Head of caudate nucleus (tissue), 42 donors: ENCODE data around the gene ADAM12.
A peak's percentile ranks its signal among the peaks of the same experiment; 100 is the strongest.

ENCODE experiments used
- DNase-seq, 42 donors: peaks; one replicate each; pipeline versions ENCODE4 v3.0.0 to v3.0.0-alpha.2; 2020 to 2021; ENCODE audit warnings: mixed read lengths in 7 of 42
- intact Hi-C: fragments of 100-400 bp; cut with DNase I; formaldehyde crosslinking; loops from one replicate; pipeline ENCODE4 v1.15.0; 2022

Gene ADAM12

DNA sequence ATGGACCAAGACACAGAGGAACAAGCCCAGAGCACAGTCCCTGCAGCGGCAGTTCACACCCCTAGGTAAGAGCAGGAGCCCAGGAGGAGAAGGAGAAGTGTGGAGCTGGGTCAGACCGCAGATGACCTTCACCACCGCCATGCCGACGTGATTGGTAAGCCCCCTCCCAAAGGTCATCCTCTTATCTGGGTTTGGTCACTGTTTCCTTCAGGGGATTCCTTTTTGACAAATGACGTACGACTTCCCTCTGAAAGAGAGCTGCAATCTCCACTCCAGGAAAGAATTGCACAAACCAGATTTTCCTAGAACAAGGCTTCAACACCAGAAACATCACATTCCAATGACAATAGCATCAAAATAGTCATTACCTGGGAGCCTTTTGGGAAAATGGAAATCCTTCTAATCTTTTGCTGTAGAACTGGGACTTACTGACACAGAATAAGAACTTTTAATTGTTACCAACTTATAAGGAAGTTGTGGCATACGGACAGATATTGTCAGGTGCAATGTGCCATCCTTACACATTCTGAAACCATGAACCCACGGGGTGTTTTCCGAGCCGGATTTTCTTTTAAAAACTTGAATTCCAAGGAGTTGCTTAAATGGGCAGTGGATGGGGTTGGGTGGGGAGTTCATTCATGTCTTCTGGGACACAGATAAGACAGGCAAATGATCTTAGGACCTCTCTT lies 20.8 kb upstream of the ADAM12 start:
- intact Hi-C loops: no loop called here
- DNase-seq: no peak

DNA sequence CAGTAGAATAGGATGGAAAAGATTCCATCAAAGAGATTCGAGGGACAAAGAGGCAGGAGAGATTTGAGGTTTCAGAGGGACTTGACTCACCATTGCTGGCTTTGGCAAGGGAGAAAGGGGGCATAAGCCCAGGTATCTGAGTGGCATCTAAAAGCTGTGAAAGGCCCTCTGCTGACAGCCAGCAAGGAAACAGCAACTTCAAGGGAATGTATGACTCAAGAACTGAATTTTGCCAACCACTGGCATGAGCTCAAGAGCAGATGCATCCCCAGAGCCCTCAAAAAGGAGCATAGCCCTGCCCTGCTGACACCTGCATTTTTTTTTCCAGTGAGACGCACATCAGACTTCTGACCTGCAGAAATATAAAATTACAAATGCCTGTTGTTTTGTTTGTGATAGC lies 19.6 kb upstream of the ADAM12 start:
- intact Hi-C loops: no loop called here
- no peak for DNase-seq

DNA sequence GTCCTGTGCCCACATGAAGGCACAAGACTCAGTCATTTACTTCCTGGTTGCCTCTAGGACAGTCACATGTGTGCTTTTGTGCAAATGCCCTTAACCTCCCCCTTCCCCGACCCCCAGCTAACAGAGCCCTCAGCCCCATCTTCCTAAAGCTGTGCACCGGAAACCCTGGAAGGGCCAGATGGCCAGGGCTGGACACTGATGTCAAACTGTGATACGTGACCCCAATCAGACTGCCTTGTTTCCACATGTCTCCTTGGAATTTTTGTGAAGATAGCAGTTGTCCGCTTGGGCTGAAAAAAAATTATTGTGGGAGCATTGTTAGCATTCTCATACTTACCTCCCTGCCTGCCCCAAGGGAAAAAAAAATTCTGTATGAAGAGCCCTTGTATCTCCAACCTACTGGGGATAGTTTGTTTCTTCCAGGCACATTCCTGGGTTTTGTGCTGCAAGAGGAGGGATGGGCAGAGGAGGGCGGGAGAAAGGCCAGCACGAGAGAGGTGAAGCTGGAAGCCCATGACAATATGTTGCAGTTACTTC lies 17.0 kb upstream of the ADAM12 start:
- DNase-seq: no peak
- intact Hi-C loops: no loop called here

DNA sequence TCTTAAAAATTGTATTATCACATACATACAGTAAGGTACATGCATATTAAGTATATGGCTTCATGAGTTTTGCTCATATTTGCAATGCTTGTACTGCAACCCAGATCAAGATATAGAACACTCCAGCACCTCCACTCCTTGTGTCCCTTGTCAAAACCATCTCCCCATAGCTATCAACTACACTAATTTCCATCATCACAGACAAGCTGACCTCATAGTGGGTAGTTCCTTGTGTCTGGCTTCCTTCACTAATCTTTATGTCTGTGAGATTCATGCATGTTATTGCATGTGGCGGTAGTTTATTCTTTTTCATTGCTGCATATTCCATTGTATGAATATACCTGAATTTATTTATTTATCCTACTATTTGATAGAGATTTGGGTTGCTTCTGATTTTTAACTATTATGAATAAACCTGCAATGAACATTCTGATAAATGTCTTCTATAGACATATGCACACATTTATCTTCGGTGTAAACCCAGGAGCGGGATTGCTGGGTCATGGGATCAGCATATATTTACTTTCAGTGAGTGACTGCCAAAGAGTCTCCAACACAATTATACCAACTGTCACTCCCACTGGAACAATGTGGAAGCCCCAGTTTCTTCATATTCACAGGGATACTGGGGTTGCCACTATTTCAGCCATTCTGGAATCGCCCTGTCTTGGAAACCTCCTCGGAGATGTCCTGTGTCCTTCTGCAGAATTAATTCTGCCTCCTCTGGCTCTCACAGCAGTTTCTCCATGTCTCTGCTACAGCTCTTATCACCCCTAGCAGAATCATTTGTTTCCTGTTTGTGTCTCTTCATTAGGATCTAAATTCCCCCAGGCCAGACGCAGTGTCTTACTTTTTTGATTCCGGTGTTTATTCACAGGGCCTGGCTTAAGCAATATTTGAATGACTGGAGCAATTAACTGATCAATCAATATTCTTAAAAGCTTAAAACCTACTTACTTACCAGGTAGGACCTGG lies 14.7 kb upstream of the ADAM12 start:
- DNase-seq: peak in 1 of 42 donors; percentile 29
- intact Hi-C loops: no loop called here

DNA sequence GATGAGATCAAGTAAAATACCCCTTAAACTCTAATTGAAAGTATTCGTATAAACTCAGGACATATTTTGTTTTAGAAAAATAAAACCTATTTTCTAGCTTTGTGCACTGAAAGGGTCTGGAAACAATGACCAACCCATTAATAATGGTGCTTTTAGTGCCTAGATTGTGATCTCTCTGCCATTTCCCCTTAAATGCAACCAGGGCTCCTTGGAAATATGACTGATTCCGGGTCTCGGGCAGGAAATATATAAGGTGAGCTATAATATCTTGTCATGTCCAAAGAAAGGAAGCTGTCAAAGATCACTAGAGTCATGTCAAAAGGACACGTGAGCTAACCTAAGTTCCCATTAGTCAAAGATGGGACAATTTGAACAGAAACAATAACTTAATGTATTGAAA lies 12.4 kb upstream of the ADAM12 start:
- intact Hi-C loops: no loop called here

DNA sequence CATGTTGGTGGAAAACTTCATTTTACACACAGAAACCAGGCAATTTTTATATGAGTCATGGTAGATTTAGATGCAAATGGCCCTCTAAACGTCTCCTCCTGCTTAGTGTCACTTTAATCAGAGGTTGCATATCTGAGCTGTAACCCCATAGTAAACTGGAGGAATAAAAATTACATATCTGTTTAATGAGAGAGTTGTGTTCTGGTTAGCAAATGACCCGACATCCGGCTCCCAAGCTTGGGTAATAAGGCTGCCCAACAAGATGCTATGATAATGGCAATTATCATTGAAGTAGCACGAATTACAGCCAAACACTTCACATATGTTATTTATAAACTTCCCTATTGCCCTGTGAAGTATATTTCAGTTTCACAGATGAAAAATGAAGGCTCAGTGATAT lies 10.6 kb upstream of the ADAM12 start:
- intact Hi-C loops: no loop called here
- no peak for DNase-seq

More for the DNA sequence above, 12.4 kb upstream of the ADAM12 start:
- DNase-seq: no peak

DNA sequence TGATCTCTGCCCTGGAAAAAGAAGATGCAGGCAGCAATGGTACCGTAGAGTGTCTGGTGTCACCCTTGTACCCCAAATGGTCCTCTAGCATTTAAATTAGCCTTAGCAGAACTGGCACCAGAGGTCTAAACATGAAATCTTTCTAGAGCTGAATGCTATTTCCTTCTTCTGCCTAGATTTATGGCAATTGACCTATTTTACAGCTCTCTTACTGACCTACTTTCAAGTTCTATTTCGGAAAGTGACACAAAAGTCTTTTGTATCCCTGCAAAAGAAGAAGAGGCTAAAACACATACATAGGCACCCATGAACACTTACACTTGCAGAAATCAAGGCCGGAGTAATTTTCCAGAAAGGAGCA lies 10.1 kb upstream of the ADAM12 start:
- DNase-seq: no peak

DNA sequence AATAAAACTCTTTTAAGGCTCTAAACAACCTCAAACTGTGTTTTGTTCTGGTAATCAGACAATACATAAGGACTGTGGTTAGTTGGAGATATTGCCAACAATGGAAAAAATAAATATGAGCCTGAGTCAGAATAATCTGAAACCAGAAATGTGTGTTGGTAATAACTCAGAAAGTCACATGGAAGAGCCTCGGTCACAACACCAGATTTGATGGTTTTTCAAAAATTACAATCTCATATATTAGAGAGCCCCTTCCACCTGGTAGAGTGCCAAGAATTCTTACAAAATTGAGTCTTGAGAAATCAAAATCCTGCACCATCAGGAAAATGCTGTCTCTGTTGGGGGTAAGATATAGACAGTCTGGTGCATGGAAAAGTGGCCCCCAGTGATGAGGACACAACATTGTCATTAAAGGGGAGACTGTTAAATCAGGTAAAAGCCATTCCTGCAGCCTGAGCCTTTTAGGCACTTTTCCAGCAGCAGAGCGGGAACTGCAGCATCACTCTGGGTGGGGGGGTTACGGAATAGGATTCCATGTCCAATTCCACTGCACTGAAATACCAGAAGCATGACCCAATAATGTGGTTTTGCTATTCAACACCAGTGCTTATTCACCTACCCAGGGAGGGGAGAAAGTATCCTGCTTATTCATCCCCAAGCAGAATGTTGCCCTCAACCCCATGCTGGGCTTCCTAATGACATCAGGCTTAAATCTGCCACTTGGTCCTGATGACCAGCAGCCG lies 9.5 kb upstream of the ADAM12 start:
- intact Hi-C loops: no loop called here
- peak in 1 of 42 donors; percentile 56 for DNase-seq

More for the DNA sequence above, 10.1 kb upstream of the ADAM12 start:
- intact Hi-C loops: no loop called here

DNA sequence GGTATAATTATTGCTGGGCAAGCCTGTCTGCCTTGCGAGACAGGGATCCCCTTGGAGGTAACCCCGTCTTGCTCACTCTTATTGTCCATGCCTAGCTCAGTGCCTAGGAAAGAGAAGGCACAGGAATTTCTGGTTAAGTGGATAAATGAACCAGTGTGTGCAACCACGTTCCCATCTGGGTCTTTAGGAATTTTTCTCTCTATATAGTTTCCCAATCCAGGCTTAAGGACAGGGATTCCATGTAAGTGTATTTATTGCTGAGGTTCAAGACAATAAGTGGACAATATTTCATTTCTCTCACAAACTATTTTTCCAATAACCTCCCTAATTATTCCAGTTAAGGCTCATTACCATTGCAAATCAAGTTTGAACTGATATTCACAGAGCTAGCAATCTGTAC lies 8.9 kb upstream of the ADAM12 start:
- intact Hi-C loops: no loop called here
- DNase-seq: no peak

DNA sequence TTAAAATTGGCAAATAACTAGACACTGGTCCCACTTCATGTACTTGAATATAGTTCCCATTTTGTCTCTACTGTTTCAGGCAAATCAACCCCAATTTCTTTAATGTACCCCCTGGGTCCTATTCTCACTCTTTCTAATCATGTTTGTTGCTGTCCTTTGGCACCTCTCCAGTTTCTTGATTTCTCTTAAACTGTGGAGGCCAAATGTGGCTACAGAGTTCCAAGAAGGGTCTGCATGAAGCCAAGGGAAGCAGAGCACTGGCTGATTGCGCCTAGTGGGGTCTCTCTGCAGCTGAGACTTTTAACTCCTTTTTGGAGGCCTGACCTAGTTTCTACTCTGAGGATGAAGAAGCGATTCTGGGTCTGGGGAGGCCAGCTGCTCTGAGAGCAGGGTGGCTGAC lies 6.7 kb upstream of the ADAM12 start:
- no peak for DNase-seq
- intact Hi-C loops: no loop called here

DNA sequence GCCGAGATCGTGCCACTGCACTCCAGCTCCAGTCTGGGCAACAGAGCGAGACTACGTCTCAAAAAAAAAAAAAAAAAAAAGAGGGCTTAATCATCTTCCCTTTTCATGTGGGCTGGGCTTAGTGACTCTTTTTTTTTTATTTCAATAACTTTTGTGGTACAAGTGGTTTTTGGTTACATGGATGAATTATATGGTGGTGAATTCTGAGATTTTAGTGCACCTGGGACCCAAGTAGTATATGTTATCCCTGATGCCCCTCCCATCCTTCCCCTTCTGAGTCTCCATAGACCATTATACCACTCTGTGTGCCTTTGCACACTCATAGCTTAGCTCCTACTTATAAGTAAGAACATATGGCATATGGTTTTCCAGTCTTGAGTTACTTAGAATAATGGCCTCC lies 4.8 kb upstream of the ADAM12 start:
- DNase-seq: peak in 1 of 42 donors; percentile 31
- intact Hi-C loops: no loop called here

DNA sequence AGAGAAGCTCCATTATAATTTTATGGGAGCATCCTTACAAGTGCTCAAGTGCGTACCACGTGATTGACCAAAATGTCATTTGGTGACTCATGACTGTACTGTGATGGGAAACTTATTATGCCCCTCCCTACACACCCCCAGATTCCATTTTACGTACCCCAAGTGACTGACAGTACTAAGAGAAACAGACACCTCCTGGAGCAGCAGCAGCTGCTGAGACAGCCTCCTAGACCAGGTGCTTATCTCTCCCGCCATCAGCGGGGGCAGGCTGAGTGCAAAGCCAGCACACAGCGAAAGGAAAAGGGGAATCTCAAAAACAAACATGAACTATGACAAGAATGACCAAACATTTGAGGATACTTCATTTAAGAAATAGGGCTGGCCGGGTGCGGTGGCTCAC lies 4.2 kb upstream of the ADAM12 start:
- intact Hi-C loops: no loop called here

DNA sequence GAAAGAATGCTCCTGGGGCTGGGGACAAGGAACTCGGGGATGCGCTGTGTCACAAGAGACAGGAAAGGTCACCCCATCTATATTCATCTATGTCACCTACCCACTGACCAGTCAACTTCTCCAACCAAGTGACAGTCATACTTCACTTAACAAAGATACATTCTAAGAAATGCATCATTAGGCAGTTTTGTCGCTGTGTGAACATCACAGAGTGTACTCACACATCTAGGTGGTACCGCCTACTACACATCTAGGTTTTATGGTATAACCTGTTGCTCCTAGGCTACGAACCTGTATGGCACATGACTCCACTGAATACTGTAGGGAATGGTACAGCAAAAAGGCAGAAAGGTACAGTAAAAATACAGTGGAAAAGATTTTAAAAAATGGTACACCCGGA lies 3.8 kb upstream of the ADAM12 start:
- DNase-seq: peak in 3 of 42 donors; percentile 31 to 52 (median 44)
- intact Hi-C loops: no loop called here

More for the DNA sequence above, 4.2 kb upstream of the ADAM12 start:
- peak in 40 of 42 donors; percentile 21 to 90 (median 62) for DNase-seq

DNA sequence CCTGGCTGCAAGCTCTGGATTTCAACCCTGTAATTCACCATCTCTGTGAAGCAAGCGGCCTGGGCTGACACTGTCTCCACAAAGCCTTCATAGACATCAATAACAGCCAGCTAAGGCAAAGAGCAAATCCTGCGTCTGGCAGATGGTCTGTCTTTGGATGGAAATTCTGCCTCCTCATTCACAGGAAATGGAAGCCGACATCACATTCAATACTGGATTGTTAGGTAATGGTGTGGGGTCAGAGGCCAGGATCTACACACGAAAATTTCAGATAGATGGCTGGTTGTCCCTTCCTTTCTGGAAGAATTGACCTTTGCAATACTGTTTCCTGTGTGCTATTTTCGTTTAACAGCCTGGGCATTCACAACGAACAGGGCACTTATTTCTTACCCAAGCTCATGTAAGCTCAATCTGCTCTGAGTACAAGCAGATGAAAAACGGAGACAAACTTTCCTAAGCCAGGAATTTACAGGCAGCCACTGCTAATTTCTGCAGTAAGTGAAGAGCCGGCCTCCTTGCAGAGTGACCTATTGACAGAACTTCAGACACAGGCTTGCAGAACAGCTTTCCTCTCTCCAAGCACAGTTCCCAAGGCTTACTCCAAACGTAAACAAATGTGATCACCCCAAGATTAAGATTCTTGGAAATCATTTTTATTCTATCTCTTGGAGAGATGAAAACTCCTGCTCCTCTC lies 3.1 kb upstream of the ADAM12 start:
- peak in 3 of 42 donors; percentile 21 to 54 (median 51) for DNase-seq
- intact Hi-C loops: no loop called here

DNA sequence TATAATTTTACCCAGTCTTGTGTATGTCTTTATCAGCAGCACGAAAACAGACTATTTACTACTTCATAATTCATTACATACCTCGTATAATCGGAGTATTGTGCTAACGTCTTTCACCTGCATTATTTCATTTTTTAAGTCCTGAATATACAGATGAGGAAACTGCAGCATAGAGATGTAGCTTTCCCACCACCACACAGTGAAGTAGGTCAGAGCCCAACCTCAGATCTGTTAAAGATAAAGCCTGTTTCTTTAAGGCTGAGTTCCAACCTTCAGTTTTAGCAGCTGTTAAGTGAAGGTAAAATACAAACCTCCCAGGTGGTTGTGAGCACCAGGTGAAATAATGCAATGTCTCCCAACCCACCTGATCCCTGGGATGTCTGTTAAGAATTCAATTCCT lies 2.0 kb upstream of the ADAM12 start:
- DNase-seq: no peak

DNA sequence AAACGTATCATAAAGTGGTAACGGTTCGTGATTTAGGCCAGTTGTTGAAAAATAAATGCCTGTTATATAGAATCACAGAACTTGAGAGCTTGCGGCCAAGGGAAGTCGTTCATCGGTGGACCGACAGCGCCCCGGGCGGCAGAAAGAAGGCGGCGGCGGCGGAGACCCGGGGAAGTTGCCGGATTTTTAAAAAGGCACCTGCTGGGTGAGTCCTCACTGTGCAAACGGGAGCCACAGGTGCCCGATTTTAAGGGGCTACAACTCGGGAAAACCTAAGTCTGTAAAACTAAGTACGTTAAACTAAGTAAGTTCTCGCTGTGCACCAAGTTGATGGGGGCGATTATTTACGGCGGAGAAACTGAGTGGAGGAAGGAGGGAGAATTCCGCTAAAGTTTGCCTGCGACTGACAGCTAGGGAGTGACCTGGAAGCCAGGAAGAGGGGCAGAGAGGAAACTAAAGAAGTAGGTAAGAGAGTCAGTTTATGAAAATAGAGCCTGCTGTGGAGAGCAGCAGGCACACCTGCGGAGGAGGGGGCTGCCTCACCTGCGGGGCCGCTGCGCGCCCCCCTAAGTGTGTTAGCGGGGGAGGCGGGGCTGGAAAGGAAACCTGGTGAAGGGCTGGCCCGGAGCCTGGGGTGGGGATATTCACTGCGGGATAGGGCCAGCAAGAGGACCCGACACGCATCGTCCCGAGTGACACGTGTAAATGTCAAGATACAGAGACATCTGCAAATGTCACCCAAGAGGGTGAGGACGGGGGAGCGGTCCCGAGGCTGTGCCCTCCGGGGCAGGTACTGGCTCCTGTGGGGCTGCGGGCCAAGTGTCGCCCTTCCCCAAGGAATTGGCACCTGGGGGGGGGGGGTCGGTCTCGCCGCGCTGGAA lies 996 bp downstream of the ADAM12 start:
- intact Hi-C loops: loop anchor here (5.0 kb wide), 1 partner anchor 405 kb away; no protein-coding TSS in a partner anchor
- peak; percentile 65 to 93 (median 84) for DNase-seq

More for the DNA sequence above, 2.0 kb upstream of the ADAM12 start:
- intact Hi-C loops: no loop called here

DNA sequence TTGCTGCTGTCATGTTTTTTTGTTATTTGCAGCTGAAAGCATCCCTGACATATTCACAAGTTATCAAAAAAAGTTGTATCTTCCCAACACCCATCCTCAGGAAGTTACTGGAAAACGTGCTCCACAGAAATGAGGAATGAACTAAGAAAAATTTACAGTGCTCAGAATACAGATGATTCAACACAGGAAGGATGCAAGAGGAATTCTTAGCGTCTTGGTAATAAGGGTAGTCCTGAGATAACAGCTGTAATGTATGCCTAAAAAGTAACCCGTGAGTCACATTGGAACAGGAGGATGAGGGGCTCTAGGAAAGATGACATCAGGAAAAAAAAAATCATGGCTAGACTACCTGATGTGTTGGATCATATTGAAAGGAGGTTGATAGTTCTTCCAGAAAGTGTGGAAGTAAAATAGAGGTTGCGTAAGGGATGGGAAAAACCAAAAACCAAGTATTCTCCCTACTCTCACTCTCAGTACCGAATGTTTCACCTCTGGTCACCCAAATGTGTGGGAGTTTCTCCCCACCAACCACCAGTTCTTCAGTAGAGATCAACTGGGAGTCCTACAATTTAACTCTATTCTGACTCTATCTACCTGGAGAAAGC lies 3.9 kb downstream of the ADAM12 start:
- DNase-seq: no peak
- intact Hi-C loops: no loop called here
